Stimulated activated CD8-positive, alpha-beta memory T cell treated with anti-CD3 and anti-CD28 coated beads, Interleukin-15, amount 100 ng/mL, for 48 hours (primary cell): ENCODE measurements around the gene RAI14.
"Not testable (repeated sequence)": the region's sequence is repeated elsewhere in the genome, so short reads cannot be mapped to it uniquely, and the experiment has no call there.

Source experiments
- DNase-seq, 2 donors: peaks; one replicate each; pipeline ENCODE4 v3.0.0-alpha.2; 2020; ENCODE audit warnings: low read depth in 2 of 2

Gene RAI14

GRCh38 chr5:34770486-34770885, 114.4 kb downstream of the RAI14 start:
- no peak for DNase-seq

- DNase-seq = no peak
Observed at GRCh38 chr5:34771076-34771475, 114.9 kb downstream of the RAI14 start.

GRCh38 chr5:34772267-34773098, 116.4 kb downstream of the RAI14 start:
- no peak for DNase-seq

GRCh38 chr5:34774139-34774538, 118.0 kb downstream of the RAI14 start:
- no peak for DNase-seq

DNA sequence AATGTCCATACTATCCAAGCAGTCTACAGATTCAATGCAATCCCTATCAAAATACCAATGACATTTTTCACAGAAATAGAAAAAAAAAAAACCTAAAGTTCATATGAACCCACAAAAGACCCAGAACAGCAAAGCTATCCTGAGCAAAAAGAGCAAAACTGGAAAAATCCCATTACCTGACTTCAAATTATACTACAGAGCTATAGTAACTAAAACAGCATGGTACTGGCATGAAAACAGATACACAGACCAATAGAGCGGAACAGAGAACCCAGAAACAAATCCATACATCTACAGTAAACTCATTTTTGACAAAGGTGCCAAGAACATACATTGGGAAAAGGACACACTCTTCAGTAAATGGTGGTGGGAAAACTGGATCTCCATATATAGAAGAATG, 118.5 kb downstream of the RAI14 start:
- DNase-seq = not testable (repeated sequence)

DNA sequence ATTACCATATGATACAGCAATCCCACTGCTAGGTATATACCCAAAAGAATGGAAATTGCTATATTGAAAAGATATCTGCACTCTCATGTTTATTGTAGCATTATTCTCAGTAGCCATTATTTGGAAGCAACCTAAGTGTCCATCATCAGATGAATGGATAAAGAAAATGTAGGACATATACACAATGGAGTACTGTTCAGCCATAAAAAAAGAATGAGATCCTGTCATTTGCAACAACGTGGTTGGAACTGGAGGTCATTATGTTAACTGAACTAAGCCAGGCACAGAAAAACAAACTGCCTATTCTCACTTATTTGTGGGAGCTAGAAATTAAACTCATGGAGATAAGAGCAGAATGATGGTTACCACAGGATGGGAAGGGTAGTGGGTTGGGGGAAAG, 119.8 kb downstream of the RAI14 start:
- DNase-seq = no peak

DNA sequence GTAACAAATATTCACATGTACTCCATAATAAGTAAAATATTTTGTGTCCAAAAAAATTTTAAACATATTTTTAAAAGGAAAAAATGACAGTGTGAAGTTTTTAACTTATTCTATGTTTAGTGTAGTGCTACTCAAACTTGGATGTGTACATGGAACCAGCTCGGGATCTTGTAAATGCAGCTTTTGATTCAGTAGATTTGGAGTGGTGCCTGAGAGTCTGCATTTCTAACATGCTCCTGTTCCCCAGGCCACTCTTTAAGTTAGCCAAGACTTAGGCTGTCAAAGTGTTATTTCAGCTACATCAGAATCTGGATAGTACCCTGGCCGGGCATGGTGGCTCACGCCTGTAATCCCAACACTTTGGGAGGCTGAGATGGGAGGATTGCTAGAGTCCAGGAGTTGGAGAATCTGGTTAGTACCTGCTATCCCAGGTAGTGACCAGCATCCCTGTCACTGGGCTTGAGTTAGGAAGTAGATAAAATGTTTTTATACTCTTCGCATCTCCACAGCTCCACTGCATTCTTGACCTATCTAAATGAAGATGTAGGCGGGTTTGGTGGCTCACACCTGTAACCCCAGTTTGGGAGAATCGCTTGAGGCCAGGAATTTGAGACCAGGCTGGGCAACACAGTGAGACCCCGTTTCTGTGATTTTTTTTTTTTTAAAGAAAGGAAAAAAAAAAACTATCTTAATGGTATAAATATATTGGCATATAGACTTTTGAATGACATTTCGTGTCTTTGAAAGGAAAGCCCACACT, 122.1 kb downstream of the RAI14 start:
- DNase-seq = no peak

- DNase-seq = not testable (repeated sequence)
Observed at GRCh38 chr5:34783892-34784291, 127.8 kb downstream of the RAI14 start.

GRCh38 chr5:34787035-34787434, 130.9 kb downstream of the RAI14 start:
- no peak for DNase-seq

DNA sequence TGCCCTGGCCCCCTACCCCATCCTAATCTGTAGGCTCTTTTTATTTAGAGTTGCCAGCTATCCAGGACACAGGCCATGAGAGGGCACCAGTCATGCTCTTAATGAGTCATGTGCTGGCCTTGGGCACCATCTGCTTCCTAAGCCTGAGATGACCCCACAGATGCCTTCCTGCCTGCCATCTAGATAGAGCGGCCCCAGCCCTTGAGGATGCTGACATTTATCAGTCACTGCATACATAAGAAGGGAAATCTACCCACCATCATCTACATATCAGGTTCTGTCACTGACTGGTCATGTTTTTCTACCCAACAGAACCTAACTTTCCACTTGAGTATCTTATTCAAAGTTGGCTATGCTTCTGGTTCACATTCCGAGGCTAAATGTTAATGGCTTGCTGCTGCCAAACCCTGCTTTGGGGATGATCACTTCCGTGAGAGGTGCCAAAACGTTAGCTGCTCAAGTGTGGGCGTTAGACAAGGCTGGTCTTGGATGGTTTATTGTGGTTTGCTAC, 132.9 kb downstream of the RAI14 start:
- DNase-seq = no peak

DNA sequence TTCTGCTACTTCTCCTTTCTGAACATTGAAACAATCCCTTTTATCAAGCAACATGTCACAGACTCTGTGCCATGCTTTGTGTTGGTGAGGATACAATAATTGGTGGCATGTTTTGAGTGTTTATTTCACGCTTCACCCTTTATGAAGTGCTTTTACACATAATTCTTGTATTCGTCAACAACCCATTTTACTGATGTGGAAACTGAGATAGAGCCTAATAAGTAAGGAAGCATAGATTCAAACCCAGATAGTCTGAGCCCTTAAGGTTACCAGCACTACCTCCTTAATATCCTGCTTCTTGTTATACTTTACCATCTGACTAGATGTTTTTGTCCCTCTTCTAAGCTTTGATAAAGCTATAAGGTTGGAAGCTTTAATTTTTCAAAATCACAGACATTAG, 133.5 kb downstream of the RAI14 start:
- DNase-seq = no peak

DNA sequence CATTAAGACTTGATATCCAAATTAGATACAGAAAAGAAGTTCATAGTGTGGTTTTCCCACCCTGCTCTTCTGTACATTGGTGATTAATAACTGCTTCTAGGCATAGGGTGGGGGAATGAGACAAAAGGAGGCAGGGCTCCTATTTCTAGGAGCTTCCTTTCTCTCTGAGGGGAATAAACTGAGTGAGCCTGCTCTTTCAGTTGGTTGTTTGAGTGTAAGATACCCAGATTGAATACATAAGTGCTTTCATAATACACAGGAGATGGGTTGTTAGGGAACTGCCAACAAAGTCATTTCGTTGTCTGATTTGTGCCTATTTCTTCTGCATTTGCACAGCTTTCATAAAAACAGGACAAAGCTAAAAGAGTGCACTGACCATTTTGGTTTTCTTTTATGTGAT, 133.9 kb downstream of the RAI14 start:
- no peak for DNase-seq

- DNase-seq = no peak
Observed at GRCh38 chr5:34791761-34792244, 135.7 kb downstream of the RAI14 start.

DNA sequence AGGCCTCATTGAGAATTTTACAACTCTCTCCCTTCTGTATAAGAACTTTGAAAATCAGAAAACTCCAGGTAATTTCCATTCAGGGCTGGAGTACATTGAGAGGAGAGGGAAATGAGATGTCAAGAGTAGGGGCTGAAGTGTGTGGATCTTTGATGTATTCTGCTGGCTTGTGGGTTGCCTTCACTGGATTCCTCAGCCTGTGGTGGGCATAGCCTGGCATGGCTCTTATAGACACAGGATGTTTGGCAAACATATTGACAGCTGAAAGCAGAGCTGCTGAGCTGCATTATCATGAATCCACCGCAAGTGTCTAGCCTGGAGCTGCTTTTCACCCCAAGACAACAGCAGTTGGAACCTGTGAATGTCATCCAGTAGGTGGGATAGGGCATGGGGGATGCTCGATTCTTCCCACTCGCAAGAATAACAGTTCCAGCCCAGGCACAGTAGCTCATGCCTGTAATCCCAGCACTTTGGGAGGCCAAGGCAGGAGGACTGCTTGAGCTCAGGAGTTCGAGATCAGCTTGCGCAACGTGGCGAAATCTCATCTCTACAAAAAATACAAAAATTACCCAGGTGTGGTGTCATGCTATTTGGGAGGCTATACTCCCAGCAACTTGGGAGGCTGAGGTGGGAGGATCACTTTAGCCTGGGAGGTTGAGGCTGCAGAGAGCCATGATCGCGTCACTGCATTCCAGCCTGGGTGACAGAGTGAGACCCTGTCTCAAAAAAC, 146.9 kb downstream of the RAI14 start:
- no peak for DNase-seq

DNA sequence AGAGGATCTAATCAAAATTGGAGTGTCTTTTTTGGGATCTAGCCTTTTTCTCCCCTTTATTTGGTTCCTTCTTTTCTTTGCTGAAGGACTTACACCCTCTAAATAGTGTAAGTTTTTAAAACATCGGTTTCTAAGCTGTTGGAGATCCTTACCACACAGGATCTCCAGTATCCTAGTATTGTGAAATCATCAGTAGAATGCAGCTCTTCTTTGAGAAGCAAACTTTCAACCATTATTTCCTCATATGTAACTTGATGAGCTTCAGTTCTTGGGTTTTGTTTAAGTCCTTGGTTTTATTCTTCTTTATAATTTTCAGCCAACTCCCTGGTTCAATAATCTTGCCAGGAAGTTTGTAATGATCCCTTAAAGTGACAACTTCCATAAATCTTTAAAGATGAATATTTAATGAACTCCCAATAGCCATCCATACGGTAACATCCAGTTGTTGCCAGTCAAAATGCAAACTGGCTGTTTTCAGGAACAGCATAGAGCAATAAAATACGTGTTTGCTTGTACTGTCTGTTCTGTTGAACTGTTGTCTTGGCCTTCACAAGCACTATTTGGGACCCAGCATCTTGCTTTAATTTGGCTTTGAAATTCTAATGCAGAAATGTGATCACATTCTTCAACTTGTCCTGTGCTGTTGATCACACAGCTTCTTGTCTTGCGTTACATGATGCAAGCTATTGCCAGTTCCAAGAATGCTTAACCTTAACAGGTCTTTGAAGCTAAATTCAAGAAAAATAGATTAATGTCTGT, 148.0 kb downstream of the RAI14 start:
- no peak for DNase-seq

DNA sequence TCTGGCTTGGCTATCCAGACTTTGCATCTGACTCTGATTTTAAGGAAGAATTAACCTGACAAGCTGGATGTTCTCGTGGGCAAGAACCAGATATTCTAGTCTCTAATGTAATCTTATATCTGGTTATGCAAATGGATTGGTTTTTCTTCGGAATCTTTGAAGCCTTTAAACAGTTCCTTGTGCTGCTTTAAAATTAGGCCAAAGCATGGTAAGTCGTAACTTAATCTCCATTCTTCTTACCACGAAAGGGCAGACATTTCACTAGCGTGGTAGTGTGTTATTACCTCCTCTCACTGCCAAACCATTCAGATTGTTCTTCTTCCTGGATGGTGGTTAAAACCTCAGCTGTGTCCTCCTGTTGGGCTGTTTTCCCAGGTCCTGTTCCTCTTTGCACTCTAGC, 148.8 kb downstream of the RAI14 start:
- DNase-seq = no peak

DNA sequence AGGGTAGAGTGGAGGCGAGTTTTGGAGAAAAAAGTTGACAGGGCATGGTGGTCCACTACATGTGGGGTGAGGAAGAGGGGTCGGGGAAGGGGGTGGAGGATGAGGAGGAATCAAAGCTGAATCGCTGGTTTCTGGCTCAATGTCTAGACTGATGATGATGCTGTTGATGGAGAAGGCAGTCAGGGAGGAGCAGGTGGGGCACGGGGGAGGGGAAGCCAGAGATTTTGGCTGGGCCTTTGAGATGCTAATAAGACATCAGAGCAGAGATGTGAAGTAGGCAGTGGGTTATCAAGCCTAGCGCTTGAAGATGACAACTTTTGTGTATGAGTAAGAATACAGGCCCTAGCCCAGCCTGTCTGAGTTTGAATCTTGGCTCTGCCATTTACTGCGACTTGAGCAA, 150.4 kb downstream of the RAI14 start:
- no peak for DNase-seq

DNA sequence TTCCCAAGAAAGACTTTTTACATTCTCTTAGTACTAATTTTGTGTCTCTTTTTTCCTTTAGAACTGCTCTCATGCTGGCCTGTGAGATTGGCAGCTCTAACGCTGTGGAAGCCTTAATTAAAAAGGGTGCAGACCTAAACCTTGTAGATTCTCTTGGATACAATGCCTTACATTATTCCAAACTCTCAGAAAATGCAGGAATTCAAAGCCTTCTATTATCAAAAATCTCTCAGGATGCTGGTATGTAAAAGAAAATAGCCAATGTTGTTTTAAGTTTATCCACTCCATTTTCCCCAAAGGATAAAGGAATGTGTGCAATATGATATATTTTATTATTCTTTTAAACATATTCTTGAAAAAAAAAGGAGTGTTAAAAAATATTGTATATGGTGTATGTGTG, 155.6 kb downstream of the RAI14 start:
- DNase-seq = no peak

- DNase-seq = no peak
Observed at GRCh38 chr5:34813509-34813908, 157.4 kb downstream of the RAI14 start.

DNA sequence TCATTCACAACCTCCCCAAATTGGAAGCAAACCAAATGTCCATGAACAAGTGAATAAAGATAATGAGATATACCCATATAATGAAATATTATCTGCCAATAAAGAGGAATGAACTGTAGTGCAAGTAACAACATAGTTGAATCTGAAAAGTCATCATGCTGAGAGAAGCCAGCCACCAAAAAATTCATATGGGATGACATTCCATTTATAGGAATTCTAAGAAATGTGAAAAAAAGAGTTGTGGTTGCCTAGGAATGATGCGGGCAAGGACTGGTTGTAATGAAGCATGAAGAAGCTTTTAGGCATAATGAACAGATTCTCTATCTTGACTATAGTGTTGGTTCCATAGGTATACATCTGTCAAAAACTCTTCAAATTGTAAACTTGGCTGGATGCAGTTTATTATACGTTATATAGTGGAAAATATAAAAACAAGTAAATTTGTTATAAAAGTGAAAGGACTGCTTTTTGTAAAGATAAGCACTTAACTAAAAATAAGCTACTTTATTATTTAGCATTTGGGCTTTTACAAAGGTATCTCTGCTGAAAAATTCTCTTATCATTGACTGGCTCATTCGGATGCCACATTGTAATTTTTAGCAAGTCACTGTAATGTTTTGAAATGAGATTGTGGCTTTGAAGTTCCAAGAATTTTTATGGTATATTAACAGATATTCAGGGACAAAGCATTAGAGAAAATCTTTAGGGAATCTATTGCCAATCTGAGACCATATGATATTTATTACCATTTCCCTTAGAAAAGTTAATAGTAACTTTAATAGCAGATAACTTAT, 161.6 kb downstream of the RAI14 start:
- DNase-seq = no peak

DNA sequence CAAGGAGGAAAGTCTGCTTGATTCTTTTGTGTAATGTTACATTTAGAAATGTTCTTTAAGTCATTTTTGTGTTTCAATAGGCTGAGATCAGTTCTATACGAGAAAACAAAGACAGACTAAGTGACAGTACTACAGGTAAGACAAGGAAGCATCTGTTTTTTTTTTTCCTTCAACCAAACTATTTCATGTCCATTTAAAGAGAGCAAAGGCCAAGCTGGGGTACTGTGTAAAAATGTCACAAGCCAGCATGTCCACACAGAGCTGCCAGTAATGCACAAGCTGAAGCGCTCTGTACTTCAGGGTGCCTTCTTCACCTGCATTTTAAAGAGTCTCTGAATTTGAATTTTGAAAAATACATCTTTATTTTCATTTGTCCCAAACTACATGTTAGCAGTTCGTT, 162.6 kb downstream of the RAI14 start:
- no peak for DNase-seq
